Activated CD8-positive, alpha-beta T cell treated with anti-CD3 and anti-CD28 coated beads for 36 hours (primary cell): ENCODE results near the gene NRSN2. TPM values are rescaled to one million over a fixed set of nuclear protein-coding genes. Genes with fewer than 3 reads are reported as not detected.

Source experiments
- ATAC-seq: fragments of 200-7000 bp; cut with Tn5 transposase; one replicate; pipeline ENCODE4 v1.10.0; 2021; ENCODE audit warnings: mild to moderate bottlenecking, moderate library complexity
- CTCF ChIA-PET: fragments of 350-600 bp; sonication (Branson Sonifier 250); formaldehyde crosslinking; loops from one replicate; lab custom pipeline; 2021; ENCODE audit warnings: antibody characterized with exemption; lab: Charles Lee
- POLR2A ChIA-PET: fragments of 350-600 bp; sonication (Branson Sonifier 250); formaldehyde crosslinking; loops from one replicate; lab custom pipeline; 2021; ENCODE audit warnings: antibody characterized with exemption; lab: Charles Lee
- DNase-seq: peaks from one replicate; pipeline ENCODE4 v3.0.0-alpha.2; 2020
- H3K27ac Mint-ChIP-seq: one replicate; pipeline ENCODE4 v1.8.0; 2021; ENCODE audit warnings: mild to moderate bottlenecking, mixed read lengths
- H3K27me3 Mint-ChIP-seq: one replicate; pipeline ENCODE4 v1.8.0; 2021; ENCODE audit warnings: mixed read lengths
- H3K36me3 Mint-ChIP-seq: one replicate; pipeline ENCODE4 v1.8.0; 2021; ENCODE audit warnings: low read depth, mixed read lengths
- H3K4me1 Mint-ChIP-seq: one replicate; pipeline ENCODE4 v1.8.0; 2021; ENCODE audit warnings: low read depth, mixed read lengths
- H3K4me3 Mint-ChIP-seq: one replicate; pipeline ENCODE4 v1.8.0; 2021; ENCODE audit warnings: mild to moderate bottlenecking, moderate library complexity, mixed read lengths
- H3K9me3 Mint-ChIP-seq: one replicate; pipeline ENCODE4 v1.8.0; 2021; ENCODE audit warnings: mixed read lengths
- intact Hi-C: fragments of 100-400 bp; cut with micrococcal nuclease; formaldehyde crosslinking; loops from one replicate; pipeline ENCODE4 v1.10.0; 2022
- total RNA-seq, 2 experiments: library from RNA; stranded (reverse); gene quantifications; one replicate each; pipeline ENCODE4 v1.2.3, GENCODE V29; 2021
- TF ChIP-seq, protein P1 (sequence below): fragments of 200-600 bp; IDR thresholded peaks from one replicate; pipeline ENCODE4 v1.8.0; 2022; ENCODE audit warnings: antibody characterized with exemption, mild to moderate bottlenecking

NRSN2 gene
- total RNA-seq, 2 experiments from 2014 or later: 8.0 to 8.7 TPM

DNA sequence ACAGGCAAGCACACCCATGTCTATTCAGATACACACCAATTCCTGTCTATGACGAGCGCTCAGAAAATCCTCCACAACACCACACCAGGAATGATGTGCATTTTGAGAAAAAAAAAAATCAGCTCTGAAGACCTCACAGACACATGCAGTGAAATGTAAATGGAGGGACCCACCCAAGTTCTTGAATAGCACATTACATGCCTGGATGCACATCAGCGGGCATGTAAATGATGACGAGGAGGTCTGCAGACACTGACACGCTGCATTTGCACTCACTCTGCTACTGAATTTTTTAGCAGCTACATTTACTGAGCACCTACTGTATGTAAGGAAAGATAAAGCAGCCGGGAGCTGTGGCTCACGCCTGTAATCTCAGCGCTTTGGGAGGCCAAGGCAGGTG lies 14.7 kb downstream of the NRSN2 start:
- ATAC-seq (no peak), DNase-seq (no peak)
- peaks cover 3% of the 10 kb centered on the region for H3K27me3 Mint-ChIP-seq
- peaks cover 33% of the 10 kb centered on the region for H3K4me1 Mint-ChIP-seq
- TF ChIP-seq, protein P1, sequence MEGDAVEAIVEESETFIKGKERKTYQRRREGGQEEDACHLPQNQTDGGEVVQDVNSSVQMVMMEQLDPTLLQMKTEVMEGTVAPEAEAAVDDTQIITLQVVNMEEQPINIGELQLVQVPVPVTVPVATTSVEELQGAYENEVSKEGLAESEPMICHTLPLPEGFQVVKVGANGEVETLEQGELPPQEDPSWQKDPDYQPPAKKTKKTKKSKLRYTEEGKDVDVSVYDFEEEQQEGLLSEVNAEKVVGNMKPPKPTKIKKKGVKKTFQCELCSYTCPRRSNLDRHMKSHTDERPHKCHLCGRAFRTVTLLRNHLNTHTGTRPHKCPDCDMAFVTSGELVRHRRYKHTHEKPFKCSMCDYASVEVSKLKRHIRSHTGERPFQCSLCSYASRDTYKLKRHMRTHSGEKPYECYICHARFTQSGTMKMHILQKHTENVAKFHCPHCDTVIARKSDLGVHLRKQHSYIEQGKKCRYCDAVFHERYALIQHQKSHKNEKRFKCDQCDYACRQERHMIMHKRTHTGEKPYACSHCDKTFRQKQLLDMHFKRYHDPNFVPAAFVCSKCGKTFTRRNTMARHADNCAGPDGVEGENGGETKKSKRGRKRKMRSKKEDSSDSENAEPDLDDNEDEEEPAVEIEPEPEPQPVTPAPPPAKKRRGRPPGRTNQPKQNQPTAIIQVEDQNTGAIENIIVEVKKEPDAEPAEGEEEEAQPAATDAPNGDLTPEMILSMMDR: no peak
- no peak overlapping the region for H3K4me3 Mint-ChIP-seq
- intact Hi-C loops: no loop called here
- no peaks in the 10 kb centered on the region for H3K9me3 Mint-ChIP-seq
- H3K27ac Mint-ChIP-seq: no peak overlapping the region
- CTCF ChIA-PET: interaction anchor here (1.1 to 2.1 kb wide), 6 partner anchors 7 to 284 kb away, joined by 3 to 11 read pairs (median 6); no protein-coding TSS in a partner anchor
- POLR2A ChIA-PET: interaction anchor here (1.1 kb wide), 1 partner anchor 12 kb away, joined by 3 read pairs; no protein-coding TSS in a partner anchor
- no peaks in the 10 kb centered on the region for H3K36me3 Mint-ChIP-seq

DNA sequence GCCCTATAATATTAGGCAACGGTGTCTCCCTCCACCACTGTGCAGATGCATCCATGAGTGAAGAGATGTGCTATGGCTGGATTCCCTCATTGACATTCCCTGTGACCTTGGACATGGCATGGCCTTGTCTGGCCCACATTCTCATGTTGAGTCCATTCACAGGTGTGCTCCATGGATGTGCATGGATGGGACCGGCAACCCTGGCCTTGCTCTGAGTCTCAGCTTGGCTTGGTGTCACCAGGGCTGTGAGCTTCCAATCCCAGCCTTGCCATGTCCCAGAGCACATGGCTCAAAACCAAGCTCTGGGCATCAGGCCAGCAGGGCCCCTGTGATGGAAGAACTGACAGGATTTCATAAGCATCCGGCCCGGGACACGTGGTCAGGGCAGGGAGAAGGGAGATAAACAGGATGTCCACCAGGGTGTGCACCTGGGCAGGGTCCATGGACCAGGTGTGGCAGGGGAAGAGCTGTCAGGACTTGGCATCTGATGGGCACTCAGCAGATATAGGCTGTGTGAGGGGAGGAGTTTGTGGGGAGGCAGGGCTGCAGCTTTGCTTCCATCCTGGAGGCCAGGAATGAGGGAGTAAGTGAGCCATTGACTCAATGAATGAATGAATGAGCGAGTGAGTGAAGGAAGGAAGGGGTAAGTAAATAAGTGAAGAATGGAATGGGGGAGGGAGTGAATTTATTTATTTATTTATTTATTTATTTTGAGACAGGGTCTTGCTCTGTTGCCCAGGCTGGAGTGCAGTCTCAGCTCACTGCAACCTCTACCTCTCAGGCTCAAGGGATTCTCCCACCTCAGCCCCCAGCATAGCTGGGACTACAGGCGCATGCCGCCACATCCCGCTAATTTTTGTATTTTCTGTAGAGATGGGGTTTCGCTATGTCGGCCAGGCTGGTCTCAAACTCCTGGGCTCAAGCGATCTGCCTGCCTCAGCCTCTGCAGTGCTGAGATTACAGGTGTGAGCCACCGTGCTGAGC lies 15.7 kb downstream of the NRSN2 start:
- CTCF ChIA-PET: interaction anchor here (0.6 to 2.1 kb wide), 11 partner anchors 8 to 283 kb away, joined by 3 to 11 read pairs (median 4); no protein-coding TSS in a partner anchor
- peaks cover 33% of the 10 kb centered on the region for H3K4me1 Mint-ChIP-seq
- ATAC-seq: peak; percentile 81
- H3K36me3 Mint-ChIP-seq: no peaks in the 10 kb centered on the region
- intact Hi-C loops: no loop called here
- TF ChIP-seq, protein P1: peak; percentile 31
- peak; percentile 84 for DNase-seq
- peaks cover 3% of the 10 kb centered on the region for H3K27me3 Mint-ChIP-seq
- POLR2A ChIA-PET: interaction anchor here (1.0 to 1.4 kb wide), 5 partner anchors 13 to 149 kb away, joined by 3 to 5 read pairs (median 4); partner anchors contain the start of gene TRIB3
- no peaks in the 10 kb centered on the region for H3K9me3 Mint-ChIP-seq
- H3K27ac Mint-ChIP-seq: peak overlapping the region; percentile 81
- H3K4me3 Mint-ChIP-seq: peak overlapping the region; percentile 51

DNA sequence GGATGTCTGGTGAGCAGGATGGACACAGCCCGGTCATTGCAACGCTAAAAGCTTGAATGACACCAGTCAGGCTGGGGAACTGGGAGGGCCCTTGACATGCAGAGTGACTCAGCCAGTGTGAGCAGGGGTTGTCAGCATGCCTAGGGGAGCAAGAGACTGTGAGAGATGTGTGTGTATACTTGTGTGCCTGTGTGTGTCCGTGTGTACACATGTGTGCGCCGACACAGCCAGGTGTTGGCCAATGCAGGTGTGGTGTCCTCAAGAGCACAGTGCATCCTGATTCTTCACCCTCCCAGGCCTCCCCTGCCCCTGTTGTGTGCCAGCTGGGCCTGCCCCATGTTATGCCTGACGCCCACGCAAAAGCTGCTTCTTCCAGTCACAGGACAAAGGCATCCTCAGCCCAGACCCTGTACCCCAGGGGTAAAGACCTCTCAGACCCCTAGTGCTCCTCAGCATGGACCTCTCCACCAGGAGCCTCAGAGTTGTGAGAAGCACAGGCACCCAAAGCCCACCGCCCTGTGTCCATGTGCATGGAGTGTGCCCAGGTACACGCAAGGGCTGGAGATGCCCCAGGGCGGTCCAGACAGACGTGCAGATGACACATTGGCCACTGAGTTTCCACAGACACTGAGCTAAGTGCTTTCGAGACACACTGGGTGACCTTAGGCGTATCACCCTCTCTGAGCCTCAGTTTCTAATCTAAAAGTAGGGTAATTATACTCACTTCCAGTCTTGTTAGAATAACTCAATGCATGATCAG lies 16.6 kb downstream of the NRSN2 start:
- ATAC-seq (peak; percentile 17), DNase-seq (peak; percentile 33)
- Mint-ChIP-seq H3K27ac (no peak overlapping the region), H3K4me1 (peaks cover 33% of the 10 kb centered on the region), H3K27me3 (peaks cover 3% of the 10 kb centered on the region), H3K36me3 (no peaks in the 10 kb centered on the region), H3K4me3 (no peak overlapping the region), H3K9me3 (no peaks in the 10 kb centered on the region)
- CTCF ChIA-PET: interaction anchor here (0.9 to 2.1 kb wide), 7 partner anchors 9 to 282 kb away, joined by 3 to 11 read pairs (median 5); no protein-coding TSS in a partner anchor
- TF ChIP-seq, protein P1: no peak
- POLR2A ChIA-PET: interaction anchor here (1.0 to 1.4 kb wide), 5 partner anchors 14 to 148 kb away, joined by 3 to 5 read pairs (median 4); partner anchors contain the start of gene TRIB3
- intact Hi-C loops: no loop called here

DNA sequence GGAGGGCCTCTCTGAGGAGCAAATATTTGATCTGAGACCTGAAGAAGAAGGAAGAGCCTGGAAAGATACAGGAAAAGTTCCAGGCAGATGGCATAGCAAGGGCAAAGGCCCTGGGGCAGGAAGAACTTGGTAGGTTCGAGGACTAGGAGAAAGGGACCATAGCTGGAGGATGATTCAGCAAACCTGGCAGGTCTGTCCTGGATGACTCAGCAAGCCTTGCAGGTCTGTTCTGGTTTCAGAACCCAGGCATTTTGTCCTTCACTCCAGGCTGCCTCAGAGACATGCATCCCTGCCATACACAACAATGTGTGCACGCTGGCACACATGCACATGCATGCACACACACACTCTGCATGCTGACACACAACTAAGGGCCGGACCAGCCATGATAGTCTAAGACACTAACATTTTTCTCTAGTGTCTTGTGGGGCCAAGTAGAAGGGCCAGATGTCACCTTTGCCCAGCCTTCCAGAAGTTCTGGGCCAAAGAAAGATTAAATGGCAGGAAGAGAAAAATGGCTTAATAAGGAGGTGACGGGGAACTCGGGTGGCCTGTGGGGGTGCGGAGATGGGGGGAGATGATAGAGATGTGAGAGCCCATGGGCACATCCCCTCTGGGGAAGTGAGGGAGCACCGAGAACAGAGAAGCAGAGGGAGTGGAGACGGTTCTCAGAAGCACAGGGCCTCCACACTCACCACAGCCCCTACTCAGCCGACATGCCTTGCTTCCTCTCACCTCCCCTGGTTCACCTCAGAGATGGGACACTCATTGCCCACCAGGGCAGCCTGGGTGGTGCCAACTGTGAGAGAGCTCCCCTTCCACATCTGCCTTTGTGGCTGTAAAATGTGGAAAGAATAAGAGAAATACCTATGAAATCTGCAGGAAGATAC lies 18.2 kb downstream of the NRSN2 start:
- POLR2A ChIA-PET: interaction anchor here (0.6 kb wide), 1 partner anchor 113 kb away, joined by 3 read pairs; no protein-coding TSS in a partner anchor

More for the DNA sequence above, 18.2 kb downstream of the NRSN2 start:
- peak; percentile 23 for DNase-seq
- TF ChIP-seq, protein P1: no peak
- H3K4me3 Mint-ChIP-seq: no peak overlapping the region
- peaks cover 1% of the 10 kb centered on the region for H3K27me3 Mint-ChIP-seq
- peak overlapping the region; percentile 52 for H3K27ac Mint-ChIP-seq
- H3K36me3 Mint-ChIP-seq: no peaks in the 10 kb centered on the region
- intact Hi-C loops: no loop called here
- H3K9me3 Mint-ChIP-seq: no peaks in the 10 kb centered on the region
- H3K4me1 Mint-ChIP-seq: peaks cover 33% of the 10 kb centered on the region
- CTCF ChIA-PET: interaction anchor here (1.3 kb wide), 2 partner anchors 10 to 11 kb away, joined by 3 to 4 read pairs; no protein-coding TSS in a partner anchor
- peak; percentile 31 for ATAC-seq
